Measurements from ENCODE around the gene CIBAR2. TPM values are rescaled to one million over a fixed set of nuclear protein-coding genes. Genes with fewer than 3 reads are reported as not detected.

Gene CIBAR2
- total and polyA plus RNA-seq, 9 of the 15 experiments (the other 6 are each of a cell fraction or from before 2014, with no cell fraction given): not detected

GRCh38 chr16:85056211-85056748 is 56.0 kb downstream of the CIBAR2 start:
- H3K4me1 ChIP-seq (replicated peaks in 1 of 2; ENCODE audit: control insufficient read depth in 2 of 2, insufficient read depth in 2 of 2, low read length in 2 of 2): peaks cover 33 to 37% of the 10 kb centered on the region in 2 experiments
- no peaks in the 10 kb centered on the region for H3K27me3 ChIP-seq (ENCODE audit: control insufficient read depth in 2 of 2, insufficient read depth in 2 of 2, low read length in 2 of 2)
- POLR2A ChIA-PET: interaction anchor here (0.6 to 3.2 kb wide), 10 partner anchors 9 to 507 kb away, joined by 3 to 19 read pairs (median 4); no protein-coding TSS in a partner anchor
- peak; percentile 82 for ATAC-seq
- H3K4me3 ChIP-seq: no peak overlapping the region
- peak overlapping the region; percentile 54 for H2AFZ ChIP-seq (ENCODE audit: low read depth, low read length)
- DNase-seq (ENCODE audit: extremely low read depth in 1 of 4, low spot score in 3 of 4): peak; percentile 48 to 61 (median 58)
- peak overlapping the region; percentile 77 for H3K4me2 ChIP-seq (ENCODE audit: insufficient read depth, low read length)
- FAIRE-seq: peak; percentile 56
- peak overlapping the region; percentile 67; the same call in 2 of the 3 replicates for H3K27ac ChIP-seq (ENCODE audit: extremely low read depth, low read depth, low read length)
- in situ Hi-C loops (cut with MboI): no loop called here
- H3K36me3 ChIP-seq (ENCODE audit: control insufficient read depth, insufficient read depth, low read length): peaks cover 21% of the 10 kb centered on the region
- intact Hi-C loops (cut with micrococcal nuclease): loop anchor here (2.0 to 5.0 kb wide), 3 partner anchors 27 to 73 kb away; no protein-coding TSS in a partner anchor
- no peaks in the 10 kb centered on the region for H3K9me1 ChIP-seq (ENCODE audit: control insufficient read depth, insufficient read depth, low read length)
- no TSS peak for BruUV-seq (replicated peaks)
- peaks cover 17% of the 10 kb centered on the region; the same call in 2 of the 3 replicates for H3K79me2 ChIP-seq (ENCODE audit: control insufficient read depth, insufficient read depth, low read length)
- H4K20me1 ChIP-seq (replicated peaks; ENCODE audit: control insufficient read depth, insufficient read depth, low read length): no peaks in the 10 kb centered on the region; the same call in 1 of the 2 replicates
- CTCF ChIA-PET (ENCODE audit: low intra/inter-chr PET ratio): interaction anchor here (0.9 to 1.4 kb wide), 3 partner anchors 30 to 55 kb away, joined by 3 to 5 read pairs (median 3); no protein-coding TSS in a partner anchor
- 0 out of 2 replicates have a peak, but pooled peaks cover 2% of the 10 kb centered on the region for H3K9me3 ChIP-seq (replicated peaks; ENCODE audit: control insufficient read depth, insufficient read depth, low read depth, low read length)
- H3K9ac ChIP-seq (ENCODE audit: insufficient read depth in 1 of 2, low read depth in 2 of 2, low read length in 2 of 2): peak overlapping the region; percentile 44 to 66; a peak in 3 of 4 replicates
- 58% methylated on average over 16 of the region's 16 CpGs for WGBS (ENCODE audit: insufficient coverage, low coverage, missing lambda C conversion rate)
- no peak for TF ChIP-seq SFPQ (IDR thresholded peaks at IDR 0.05; ENCODE audit: low read depth, low read length)
- no peak for TF ChIP-seq FOS (IDR thresholded peaks at IDR 0.05; ENCODE audit: extremely low read depth, insufficient read length)
- no peak for TF ChIP-seq RFX1 (IDR thresholded peaks at IDR 0.05)
- no peak for TF ChIP-seq IRF1 (CRISPR knock-in tag; IDR thresholded peaks at IDR 0.05; ENCODE audit: borderline replicate concordance)
- TF ChIP-seq ZNF398 (CRISPR knock-in tag; IDR thresholded peaks at IDR 0.05): no peak
- TF ChIP-seq TGIF2 (CRISPR knock-in tag; IDR thresholded peaks at IDR 0.05): no peak
- no peak for TF ChIP-seq MAFG (tag; conservative IDR thresholded peaks at IDR 0.05)
- no peak for TF ChIP-seq POLR2A (conservative IDR thresholded peaks at IDR 0.05)
- TF ChIP-seq HDGF (IDR thresholded peaks at IDR 0.05): no peak
- TF ChIP-seq ZNF395 (CRISPR knock-in tag; IDR thresholded peaks at IDR 0.05): 0 out of 2 replicates have a peak, but pooled peaks have one; percentile 26

All from K562 (cell line).